ENCODE data around the gene CAMK1.

CAMK1 gene

DNA sequence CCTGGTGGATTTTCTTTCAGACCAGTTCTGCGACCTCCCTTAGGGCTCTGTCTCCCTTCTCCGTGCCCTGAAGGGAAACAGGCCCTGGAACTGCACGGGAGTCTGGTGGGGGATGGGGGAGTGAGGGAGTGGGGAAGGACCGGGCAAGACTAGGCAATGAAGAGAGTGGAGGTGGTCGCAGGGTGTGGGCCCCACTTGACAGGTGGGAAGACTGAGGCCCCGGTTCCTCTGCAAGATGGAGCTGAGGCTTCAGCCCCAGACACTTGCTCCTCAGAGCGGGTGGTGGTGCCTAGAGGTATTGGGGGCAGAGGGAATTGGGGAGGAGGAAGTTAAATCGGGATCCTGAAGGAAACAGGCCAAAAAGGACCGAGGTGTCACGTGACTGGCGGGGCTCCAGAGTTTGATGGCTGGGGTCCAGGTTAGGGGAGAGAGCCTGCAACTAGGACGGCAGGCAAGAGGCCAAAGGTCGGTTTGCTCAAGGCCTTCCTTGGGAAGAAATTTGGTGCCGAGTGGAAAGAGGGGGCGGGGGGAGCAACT is 597 bp upstream of the CAMK1 start:
- DNase-seq, result peak; percentile 84

DNA sequence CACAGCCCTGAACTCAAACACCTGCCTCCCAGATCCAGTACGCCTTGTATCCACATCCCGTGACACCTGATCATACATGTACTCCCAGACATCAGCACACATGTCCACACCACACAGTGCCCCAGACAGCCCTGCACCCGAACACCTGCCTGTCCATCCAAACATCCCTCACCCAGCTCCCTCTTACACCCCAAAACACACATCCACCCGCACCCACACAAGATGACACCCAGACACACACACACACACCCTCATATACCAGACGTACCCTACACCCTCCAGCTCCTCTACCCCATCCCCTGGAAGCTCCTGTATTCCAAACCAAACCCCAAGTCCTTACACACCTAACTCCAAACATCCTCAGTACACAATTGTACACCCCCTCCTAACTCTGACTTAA is 735 bp downstream of the CAMK1 start:
- no peak for DNase-seq

DNA sequence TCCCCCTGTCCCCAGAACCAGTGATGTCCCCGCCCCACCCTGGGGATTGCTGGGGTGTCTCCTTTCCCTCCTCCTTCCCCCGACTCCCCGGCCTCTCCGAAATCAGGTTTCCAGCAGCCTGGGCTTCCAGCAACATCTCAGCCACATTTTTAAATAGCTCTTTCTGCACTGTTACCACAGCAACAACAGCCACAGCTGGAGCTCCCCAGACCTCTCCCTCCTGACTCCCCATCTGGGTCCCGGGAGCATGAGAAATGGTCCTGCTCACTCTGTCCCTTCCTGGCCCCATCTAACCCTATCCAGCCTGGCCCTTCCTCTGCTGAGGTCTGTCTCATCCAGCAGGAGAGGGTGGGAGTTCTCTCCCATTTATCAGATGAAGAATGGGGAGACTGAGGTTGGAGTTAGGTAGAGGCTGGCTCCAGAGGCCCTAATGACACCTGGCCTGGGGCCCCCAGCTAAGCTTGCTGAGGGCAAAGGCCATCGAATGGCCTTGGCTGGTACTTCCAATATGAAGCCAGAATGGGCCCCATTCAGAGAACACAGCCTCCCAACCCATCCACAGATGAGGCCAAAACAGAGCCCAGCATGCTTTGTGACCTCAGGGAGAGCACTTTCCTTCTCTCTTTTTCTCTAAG is 1.5 kb downstream of the CAMK1 start:
- DNase-seq, result no peak

DNA sequence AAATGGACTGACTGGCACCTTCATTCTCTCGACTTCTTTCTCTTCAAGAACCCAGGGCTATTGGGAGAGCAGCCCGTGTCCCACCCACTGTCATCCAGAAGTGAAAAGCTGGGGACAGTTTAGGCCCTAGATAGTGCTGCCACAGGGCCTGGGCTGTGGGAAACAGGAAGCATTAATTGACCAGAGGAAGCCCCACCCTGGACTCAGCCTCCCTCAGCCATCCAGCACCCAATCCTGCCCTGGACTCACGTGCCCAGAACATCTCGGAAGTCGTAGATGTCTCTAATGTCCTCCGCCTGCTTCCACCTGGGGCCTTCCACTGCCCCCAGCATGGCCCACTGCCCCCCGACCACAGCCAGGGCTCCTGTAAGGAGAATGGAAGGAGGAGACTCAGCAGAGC is 2.3 kb downstream of the CAMK1 start:
- DNase-seq, result no peak

DNA sequence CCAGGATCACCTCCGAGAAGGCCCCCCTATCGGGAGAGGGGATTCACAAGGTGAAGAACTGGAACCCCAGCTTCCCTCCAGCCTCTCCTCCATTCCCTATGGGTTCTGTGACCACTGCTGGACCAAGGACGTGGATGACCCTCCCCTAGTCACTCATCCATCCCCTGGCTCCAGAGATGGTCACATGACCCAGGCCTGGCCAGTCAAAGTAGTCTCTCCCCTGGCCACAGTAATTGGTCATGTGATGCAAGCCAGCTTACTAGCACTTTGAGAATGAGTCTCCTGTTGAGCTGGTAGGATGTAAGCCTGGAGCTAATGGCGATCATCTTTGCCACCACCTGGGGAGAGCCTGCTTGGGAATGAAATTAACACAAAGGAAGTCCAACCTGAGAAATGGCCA is 3.9 kb downstream of the CAMK1 start:
- DNase-seq, result no peak

DNA sequence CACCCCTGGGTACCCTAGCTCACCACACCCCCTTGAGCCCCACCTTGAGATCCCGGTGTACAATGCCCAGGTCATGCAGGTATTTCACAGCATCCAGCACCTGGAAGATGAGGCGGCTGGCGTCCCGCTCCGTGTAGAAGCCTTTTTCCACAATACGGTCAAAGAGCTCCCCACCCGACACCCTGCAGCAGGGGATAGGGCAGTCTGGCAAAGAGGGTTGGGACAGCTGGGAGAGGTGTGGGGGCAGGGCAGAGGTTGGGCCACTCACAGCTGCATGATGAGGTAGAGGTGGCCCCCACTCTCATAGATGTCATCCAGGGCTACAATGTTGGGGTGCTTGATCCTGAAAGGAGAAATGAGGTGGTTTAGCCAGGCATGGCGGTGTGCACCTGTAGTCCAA is 6.9 kb downstream of the CAMK1 start:
- no peak for DNase-seq

DNA sequence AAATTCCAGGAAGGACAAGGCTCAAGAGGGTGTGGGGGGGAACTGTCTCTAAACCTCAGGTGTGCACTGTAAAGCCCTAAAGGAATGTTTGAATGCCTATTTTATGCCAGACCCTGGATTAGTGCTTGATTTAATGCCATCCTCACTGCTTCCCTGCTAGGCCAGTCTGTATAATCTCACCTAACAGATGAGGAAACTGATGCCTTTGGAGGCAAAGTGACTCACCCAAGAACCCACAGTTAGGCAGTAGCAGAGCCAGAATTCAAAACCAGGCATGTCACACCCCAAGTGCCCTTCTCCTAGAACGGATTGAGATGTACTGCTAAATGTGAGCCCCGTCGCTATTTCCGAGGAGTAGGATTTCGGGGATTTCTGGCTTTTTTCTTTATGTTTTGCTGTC is 7.8 kb downstream of the CAMK1 start:
- no peak for DNase-seq

DNA sequence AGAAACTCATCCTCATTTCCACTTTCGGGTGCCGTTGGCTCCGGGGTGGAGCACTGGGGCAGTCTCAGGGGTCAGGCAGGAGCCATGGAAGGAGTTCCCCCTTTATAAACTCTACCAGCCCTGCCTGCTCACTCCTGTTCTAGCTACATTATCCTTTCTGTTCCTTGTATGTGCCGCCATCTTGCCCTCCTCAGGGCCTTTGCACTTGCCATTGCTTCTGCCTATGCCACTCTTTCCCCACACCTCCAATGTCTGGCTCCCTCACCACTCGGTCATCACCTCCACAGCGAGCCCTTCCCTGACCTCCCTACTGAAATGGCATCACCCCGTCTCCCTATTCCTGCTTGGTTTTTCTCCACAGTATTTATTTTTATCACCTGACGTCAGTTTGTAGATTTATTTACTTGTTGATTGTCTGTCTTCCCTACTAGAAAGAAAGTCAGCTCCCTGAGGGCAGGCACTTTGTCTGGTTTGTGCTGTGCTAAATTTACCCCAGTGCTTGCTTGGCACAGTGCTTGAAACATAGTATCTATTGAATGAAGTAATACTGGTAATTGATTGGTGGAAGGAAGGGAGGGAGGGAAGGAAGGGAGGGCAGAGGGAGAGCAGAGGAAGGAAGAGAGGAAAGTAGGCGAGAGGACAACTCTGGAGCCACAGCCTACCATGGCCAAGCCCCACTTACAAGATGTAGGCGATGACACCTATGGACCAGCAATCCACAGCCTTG is 8.8 kb downstream of the CAMK1 start:
- DNase-seq, result no peak

DNA sequence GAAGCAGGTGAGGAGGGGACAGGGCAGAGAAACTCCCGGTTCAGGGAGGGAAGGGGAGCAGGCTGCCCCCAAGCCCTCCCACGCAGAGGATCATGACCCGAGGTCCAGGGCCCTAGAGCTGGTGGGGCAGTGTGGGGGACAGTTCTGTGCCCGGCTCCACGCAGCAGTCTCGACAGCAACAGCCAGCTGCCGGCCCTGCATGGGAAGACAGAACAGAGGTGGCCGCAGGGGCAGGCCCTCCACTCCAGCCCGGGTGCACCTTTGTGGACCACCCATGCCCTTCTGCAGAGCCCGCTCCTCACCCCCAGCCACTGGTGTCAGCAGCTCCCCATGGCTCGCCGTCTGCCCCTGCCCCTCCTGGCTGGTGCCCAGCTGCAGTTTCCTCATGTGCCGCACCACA is 12.3 kb downstream of the CAMK1 start:
- no peak for DNase-seq

DNA sequence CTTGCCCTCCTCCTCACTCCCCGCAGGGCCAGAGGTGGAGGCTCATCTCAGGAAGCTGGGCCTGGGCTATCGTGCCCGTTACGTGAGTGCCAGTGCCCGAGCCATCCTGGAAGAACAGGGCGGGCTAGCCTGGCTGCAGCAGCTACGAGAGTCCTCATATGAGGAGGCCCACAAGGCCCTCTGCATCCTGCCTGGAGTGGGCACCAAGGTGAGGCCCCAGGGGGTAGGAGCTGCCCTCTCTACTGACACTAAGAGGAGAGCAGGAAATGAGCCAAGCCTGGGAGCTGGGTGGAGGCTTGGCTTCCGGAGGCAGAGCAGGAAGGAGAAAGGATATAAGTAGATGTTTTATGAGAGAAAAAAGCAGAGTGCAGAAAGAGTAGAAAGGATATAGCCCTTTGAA is 15.1 kb downstream of the CAMK1 start:
- no peak for DNase-seq

DNA sequence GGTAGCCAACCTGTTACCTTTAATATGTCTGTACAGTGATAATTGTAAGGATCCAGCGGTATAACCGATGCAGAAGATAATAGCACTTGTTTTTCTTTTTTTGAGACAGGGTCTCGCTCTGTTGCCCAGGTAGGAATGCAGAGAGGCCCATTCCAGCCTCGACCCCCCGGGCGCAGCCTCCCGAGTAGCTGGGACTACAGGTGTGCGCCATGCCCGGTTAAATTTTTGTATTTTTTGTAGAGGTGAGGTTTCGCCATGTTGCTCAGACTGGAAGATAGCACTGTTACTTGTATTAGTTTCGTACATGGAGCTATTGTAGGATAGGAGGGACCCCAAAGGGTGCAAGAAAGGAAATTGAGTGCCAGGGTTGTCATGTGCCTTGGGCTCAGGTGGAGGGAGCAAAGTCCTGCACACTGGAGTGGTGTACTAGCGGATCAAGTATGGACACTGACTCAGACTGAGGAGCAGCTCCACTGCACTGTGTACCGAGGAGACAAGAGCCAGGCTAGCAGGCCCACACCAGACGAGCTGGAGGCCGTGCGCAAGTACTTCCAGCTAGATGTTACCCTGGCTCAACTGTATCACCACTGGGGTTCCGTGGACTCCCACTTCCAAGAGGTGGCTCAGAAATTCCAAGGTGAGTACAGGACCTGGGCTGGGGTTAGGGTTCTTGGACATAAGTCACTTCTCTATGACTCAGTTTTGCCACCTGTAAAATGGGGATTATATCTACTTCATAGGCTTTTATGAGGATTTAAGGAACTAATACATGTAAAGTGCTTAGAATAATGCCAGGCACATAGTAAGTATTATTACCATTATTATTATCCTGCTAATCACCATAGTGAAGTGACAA is 19.0 kb downstream of the CAMK1 start:
- DNase-seq, result no peak

DNA sequence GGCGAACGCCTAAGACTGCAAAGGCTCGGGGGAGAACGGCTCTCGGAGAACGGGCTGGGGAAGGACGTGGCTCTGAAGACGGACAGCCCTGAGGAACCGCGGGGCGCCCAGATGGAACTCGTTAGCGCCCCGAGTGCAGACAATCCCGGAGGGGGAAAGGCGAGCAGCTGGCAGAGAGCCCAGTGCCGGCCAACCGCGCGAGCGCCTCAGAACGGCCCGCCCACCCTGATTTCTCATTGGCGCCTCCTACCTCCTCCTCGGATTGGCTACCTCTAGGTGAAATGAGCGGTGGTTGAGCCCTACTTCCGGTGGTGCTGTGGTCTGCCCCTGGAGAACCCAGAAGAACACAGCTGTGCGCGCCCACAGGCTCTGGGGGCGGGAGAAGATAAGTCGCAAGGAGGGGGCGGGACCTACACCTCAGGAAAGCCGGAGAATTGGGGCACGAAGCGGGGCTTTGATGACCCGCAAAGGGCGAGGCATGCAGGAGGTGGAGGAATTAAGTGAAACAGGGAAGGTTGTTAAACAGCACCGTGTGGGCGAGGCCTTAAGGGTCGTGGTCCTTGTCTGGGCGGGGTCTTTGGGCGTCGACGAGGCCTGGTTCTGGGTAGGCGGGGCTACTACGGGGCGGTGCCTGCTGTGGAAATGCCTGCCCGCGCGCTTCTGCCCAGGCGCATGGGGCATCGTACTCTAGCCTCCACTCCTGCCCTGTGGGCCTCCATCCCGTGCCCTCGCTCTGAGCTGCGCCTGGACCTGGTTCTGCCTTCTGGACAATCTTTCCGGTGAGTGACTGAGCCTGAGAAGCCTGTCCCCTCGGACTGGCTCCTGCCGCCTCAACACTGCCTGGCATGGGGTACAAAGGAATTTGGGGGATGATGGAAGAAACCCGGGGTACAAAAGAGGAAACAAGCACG is 19.8 kb downstream of the CAMK1 start, which contains the start of gene OGG1:
Gene OGG1 (plus strand): TSS at position 308 of the 911 bp plus-strand sequence. CDS start 335 bp downstream, at position 643.
- peak; percentile 97 for DNase-seq

DNA sequence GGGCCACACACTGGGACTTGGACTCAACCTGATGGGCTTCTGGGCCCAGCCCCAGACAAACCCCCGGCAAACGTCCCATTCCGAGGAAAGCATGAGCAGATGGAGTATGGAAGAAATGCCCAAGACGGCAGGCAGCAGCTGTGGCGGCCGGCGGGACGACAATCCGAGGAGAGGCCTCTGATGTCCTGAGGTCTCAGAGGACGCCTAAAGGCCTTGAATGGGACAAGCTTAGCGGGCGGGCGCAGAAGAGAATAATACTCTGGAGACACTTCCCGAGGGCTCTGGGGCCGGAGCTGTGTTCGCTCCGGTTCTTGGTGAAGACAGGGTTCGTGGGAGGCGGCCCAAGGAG is 20.5 kb downstream of the CAMK1 start:
- no peak for DNase-seq

DNA sequence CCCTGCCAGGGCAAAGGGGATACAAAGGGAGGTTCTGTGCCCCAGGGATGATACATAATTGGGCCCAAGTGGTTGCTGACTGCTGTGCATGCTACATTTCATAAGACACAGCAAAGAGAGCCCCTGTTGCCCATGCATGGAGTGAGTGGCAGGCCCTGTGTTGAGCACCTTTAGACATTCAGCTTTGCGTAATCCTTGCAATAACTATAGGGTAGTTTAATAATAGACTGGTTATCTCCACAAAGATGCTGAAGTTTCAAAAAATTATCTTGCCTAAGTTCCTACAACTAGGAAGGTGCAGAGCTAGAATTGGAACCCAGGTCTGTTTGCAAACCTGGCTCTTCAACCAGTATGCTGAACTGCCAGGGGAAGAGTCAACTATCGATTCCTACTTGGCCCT is 21.7 kb downstream of the CAMK1 start:
- no peak for DNase-seq

DNA sequence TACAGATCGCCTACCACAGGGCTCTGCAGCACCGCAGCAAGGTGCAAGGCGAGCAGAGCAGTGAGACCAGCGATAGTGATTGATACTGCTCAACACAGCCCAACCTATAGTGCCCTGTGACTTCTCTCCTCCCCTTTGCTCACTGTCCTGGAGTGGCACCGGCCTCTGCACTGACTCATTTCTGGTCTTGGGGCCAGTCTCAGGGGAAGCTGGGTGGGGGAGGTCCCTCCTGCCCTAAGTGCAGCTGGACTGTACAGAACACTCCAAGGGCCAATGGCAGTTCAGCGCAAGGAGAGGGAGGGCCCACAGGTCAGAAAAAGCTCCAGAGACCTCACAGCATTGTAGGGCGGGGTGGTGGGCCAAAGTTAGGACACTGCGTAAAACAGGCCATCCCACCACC is 22.5 kb downstream of the CAMK1 start:
- DNase-seq, result no peak

DNA sequence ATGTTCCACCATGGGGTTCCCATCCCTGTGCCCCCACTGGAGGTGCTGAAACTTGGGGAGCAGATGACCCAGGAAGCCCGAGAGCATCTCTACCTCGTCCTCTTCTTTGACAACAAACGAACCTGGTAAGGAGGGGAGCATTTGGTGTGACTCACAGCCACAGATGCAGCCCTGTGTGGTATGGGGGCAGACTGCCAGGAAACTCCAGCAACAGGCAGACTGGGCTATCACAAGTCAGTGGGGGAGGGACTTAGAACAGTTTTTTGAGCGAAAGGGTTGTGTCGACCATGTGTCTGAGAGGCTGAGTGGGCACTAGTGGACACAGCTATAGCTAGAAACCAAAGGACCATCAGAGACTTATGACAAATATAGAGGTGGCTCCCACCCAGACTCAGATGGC is 23.4 kb downstream of the CAMK1 start:
- no peak for DNase-seq

DNA sequence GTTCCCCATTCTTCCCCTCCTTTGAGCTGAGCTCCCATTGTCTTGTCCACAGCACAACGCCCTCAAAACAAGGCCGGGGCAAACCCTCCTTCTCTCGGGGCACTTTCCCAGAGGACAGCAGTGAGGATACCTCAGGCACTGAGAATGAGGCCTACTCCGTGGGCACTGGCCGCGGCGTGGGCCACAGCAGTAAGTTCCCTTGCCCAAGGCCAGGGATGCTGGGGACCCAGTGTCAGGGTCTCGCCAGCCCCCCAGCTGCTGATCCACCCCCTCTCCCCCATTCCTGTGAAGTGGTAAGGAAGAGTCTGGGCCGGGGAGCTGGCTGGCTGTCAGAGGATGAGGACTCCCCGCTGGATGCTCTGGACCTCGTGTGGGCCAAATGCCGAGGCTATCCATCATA is 24.2 kb downstream of the CAMK1 start:
- DNase-seq, result no peak

DNA sequence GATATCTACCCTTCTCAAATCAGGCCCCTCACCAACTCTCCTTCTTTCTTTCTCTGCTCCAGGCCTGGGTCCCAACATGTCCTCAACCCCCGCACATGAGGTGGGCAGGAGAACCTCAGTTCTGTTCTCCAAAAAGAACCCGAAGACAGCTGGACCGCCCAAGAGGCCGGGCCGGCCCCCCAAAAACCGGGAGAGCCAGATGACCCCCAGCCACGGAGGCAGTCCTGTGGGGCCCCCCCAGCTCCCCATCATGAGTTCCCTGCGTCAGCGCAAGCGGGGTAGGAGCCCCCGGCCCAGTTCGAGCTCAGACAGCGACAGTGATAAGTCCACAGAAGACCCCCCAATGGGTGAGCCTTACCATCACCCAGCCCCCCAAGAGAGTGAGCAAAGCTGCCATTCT is 25.6 kb downstream of the CAMK1 start:
- no peak for DNase-seq

DNA sequence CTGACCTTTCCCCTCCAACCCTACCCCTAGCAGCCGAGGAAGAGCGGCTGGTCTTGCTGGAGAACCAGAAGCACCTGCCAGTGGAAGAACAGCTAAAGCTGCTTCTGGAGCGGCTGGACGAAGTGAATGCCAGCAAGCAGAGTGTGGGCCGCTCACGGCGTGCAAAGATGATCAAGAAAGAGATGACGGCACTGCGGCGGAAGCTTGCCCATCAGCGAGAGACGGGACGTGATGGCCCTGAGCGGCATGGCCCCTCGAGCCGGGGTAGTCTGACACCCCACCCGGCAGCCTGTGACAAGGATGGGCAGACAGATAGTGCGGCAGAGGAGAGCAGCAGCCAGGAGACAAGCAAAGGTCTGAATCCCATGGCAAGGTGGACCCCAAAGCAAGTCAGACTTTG is 26.2 kb downstream of the CAMK1 start:
- DNase-seq, result no peak

DNA sequence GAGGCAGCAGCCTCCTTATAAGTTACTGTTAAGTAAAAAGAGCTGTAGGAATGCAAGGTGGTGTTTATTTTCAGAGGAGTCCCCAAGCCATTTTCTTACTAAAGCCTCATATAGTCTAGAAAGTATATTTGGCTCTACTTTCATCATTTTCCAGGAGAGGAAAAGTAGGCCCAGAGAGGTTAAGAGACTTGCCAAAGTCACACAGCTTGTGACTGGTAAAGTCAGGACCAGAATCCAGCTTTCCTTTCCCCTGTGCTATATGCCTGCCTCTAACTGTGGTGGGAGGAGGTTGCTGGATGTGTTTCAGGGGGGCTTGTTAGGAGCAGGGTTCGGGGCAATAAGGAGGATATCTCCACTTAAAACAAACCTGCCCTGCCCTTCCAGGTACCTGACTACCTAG is 27.2 kb downstream of the CAMK1 start:
- no peak for DNase-seq

DNA sequence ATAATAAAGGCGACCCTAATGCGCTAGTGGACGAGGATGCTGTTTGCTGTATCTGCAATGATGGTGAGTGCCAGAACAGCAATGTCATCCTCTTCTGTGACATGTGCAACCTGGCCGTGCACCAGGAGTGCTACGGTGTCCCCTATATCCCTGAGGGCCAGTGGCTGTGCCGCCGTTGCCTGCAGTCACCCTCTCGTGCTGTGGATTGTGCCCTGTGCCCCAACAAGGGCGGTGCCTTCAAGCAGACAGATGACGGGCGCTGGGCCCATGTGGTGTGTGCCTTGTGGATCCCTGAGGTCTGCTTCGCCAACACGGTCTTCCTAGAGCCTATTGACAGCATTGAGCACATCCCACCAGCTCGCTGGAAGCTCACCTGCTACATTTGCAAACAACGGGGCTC is 30.6 kb downstream of the CAMK1 start:
- no peak for DNase-seq

DNA sequence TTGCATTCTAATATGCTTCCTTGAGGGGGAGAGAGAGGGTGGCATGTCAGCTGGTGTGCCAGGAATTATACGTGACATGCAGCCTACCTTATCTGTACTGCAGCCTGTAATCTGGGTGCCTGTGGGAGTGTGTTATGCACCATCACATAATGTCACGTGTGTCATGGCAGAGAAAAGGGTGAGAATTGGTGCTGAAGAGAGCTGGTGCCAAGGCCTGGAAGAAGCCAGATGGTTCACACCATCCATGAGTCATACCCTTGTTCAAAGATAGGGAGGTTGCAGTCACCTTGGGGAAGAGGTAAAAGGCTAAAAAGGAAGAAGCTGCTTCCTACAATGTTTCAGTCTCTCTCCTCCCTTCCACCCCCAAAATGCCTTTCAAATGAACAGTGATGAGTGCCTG is 32.9 kb downstream of the CAMK1 start:
- no peak for DNase-seq

DNA sequence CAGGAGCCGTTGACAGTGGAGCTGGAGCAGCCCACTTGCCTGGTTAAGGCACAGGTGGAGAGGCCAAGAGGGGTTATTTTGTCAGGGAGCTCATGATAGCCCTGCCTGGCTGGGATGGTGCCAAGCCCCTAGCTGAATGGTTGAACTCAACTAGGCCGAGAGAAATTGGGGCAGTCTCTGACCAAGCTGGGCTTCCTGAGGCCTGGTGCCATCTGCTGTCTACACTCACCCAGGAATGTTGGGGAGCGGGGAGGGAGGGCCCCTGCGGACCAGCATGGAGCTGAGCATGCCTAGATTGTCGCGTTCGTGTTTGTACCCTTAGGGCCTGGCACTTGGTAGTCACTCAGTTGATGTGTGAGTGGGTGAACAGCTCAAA is 37.0 kb downstream of the CAMK1 start:
- no peak for DNase-seq

All from right forelimb (tissue), 1 donor.